SH-SY5Y (cell line): ENCODE results near the gene PDZRN3.

Experiments
- GATA2 ChIP-seq: IDR thresholded peaks from 2 replicates; pipeline ENCODE4 v1.6.1; 2011; ENCODE audit warnings: mild to moderate bottlenecking, low read depth, low read length
- GATA3 ChIP-seq: IDR thresholded peaks from 2 replicates; pipeline ENCODE4 v1.6.1; 2011; ENCODE audit warnings: low read depth, mild to moderate bottlenecking, low read length, moderate library complexity

PDZRN3 gene

GRCh38 chr3:73426606-73427005 is 198.1 kb downstream of the PDZRN3 start:
- no peak for TF ChIP-seq GATA2
- no peak for TF ChIP-seq GATA3

GRCh38 chr3:73423116-73423515 is 201.6 kb downstream of the PDZRN3 start:
- 0 out of 2 replicates have a peak, but pooled peaks have one; percentile 39 for TF ChIP-seq GATA3
- peak; percentile 26; the same call in 1 of the 2 replicates for TF ChIP-seq GATA2

GRCh38 chr3:73422571-73422970 is 202.2 kb downstream of the PDZRN3 start:
- TF ChIP-seq GATA2 (no peak), GATA3 (no peak)

- TF ChIP-seq GATA3 (no peak), GATA2 (no peak)
Measured at GRCh38 chr3:73419942-73420341, 204.8 kb downstream of the PDZRN3 start.

- TF ChIP-seq GATA3, result no peak
- TF ChIP-seq GATA2, result no peak
Measured at GRCh38 chr3:73419179-73419803, 205.4 kb downstream of the PDZRN3 start.

GRCh38 chr3:73418681-73419080 is 206.1 kb downstream of the PDZRN3 start:
- TF ChIP-seq GATA2 (no peak), GATA3 (no peak)

GRCh38 chr3:73415118-73415517 is 209.6 kb downstream of the PDZRN3 start:
- TF ChIP-seq GATA2 (no peak), GATA3 (no peak)

GRCh38 chr3:73413619-73414018 is 211.1 kb downstream of the PDZRN3 start:
- no peak for TF ChIP-seq GATA2
- TF ChIP-seq GATA3, result no peak

GRCh38 chr3:73411993-73412392 is 212.7 kb downstream of the PDZRN3 start:
- TF ChIP-seq GATA3 (no peak), GATA2 (no peak)

- TF ChIP-seq GATA3, result no peak
- no peak for TF ChIP-seq GATA2
Measured at GRCh38 chr3:73411545-73411944, 213.2 kb downstream of the PDZRN3 start.

GRCh38 chr3:73409138-73409763 is 215.5 kb downstream of the PDZRN3 start:
- no peak for TF ChIP-seq GATA3
- TF ChIP-seq GATA2, result no peak

- TF ChIP-seq GATA3 (no peak), GATA2 (no peak)
Measured at GRCh38 chr3:73408634-73409033, 216.1 kb downstream of the PDZRN3 start.

GRCh38 chr3:73407577-73407976 is 217.2 kb downstream of the PDZRN3 start:
- TF ChIP-seq GATA2, result no peak
- TF ChIP-seq GATA3, result no peak

- TF ChIP-seq GATA3 (no peak), GATA2 (no peak)
Measured at GRCh38 chr3:73405853-73406252, 218.9 kb downstream of the PDZRN3 start.

- TF ChIP-seq GATA3, result no peak
- no peak for TF ChIP-seq GATA2
Measured at GRCh38 chr3:73405000-73405399, 219.7 kb downstream of the PDZRN3 start.

- TF ChIP-seq GATA2 (no peak), GATA3 (no peak)
Measured at GRCh38 chr3:73404435-73404834, 220.3 kb downstream of the PDZRN3 start.
